SJCRH30 (cell line): ENCODE results near the gene HSCB. TPM values are rescaled to one million over a fixed set of nuclear protein-coding genes. Genes with fewer than 3 reads are reported as not detected.

Experiments used
- total RNA-seq: library from RNA; depleted of rRNA; stranded (reverse); fragments of >200 nt; shearing (Covaris generic); gene quantifications from 2 replicates; pipeline ENCODE4 v1.2.3, GENCODE V29; 2014; rRNA removed

The HSCB gene
- total RNA-seq, 1 experiment from 2014 or later, result 10.0 TPM

Other genes starting within 250 kb of the HSCB start
- 12.8 and 13.2 TPM in 2 replicates for gene TTC28, start 62.2 kb upstream of the HSCB start, total RNA-seq
- gene CHEK2, start 219 bp upstream of the HSCB start, total RNA-seq, result 37.4 and 43.2 TPM in 2 replicates
- gene CCDC117, start 30.7 kb downstream of the HSCB start, total RNA-seq, result 43.9 and 44.7 TPM in 2 replicates
- 71.6 and 80.2 TPM in 2 replicates for gene XBP1, start 58.5 kb downstream of the HSCB start, total RNA-seq
- 9.1 and 9.7 TPM in 2 replicates for gene ZNRF3, start 141.5 kb downstream of the HSCB start, total RNA-seq